ENCODE results near the gene CMTM4. TPM values are rescaled to one million over a fixed set of nuclear protein-coding genes. Genes with fewer than 3 reads are reported as not detected.

Gene CMTM4
- total RNA-seq, 2 experiments from 2014 or later = 1.1 to 1.2 TPM

DNA sequence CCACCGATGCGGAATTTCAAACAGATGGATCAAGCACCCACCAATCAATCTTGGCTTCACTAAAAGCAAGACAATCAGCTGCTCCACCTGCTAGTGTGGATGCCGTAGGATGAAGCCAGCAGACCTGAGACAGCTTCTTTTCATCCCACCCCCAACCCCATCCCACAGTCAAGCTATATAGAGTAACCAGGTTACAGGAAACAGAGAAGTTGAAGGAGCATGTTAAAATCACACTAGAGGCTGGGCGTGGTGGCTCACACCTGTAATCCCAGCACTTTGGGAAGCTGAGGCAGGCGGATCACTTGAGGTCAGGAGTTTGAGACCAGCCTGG is 37.7 kb downstream of the CMTM4 start:
- DNase-seq = no peak
- H3K4me1 Mint-ChIP-seq = peaks cover 3% of the 10 kb centered on the region
- H3K27ac Mint-ChIP-seq = no peak overlapping the region
- H3K36me3 Mint-ChIP-seq = no peaks in the 10 kb centered on the region
- H3K9me3 Mint-ChIP-seq (ENCODE audit: low read depth) = no peaks in the 10 kb centered on the region
- no peak overlapping the region for H3K4me3 Mint-ChIP-seq
- peaks cover 8% of the 10 kb centered on the region for H3K27me3 Mint-ChIP-seq
- CTCF ChIA-PET = interaction anchor here (1.5 to 2.1 kb wide), 2 partner anchors 8 to 50 kb away, joined by 3 to 5 read pairs; no protein-coding TSS in a partner anchor
- no peak for ATAC-seq

DNA sequence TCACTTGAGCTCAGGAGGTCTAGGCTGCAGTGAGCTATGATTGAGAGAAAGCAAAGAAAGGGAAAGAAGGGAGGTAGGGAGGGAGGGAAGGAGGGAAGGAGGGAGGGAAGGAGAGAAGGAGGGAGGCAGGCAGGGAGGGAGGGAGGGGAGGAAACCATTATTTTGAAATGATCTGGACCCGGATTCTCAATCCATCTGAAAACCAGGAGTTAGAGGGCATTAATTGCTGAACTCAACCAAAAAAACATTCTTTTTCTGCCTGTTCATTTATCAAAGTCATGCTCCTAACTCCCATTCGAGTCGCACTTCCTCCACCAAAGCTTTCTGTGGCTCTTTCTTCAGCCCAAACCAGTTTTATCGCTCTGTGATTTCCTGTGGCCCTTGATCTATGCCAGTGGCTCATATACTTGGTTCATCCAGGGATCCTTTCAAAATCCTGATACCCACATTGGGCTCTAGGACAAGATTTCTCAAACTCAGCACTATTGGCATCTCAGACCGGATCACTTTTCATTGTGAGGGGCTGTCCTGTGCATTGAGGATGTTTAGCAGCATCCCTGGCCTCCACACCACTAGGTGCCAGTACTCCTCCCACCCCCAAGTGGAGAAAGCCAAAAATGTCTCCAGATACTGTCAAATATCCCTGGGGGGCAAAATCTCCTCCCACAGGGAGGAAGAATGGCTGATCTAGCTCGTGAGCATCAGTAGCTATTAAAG is 38.2 kb downstream of the CMTM4 start:
- DNase-seq (no peak), ATAC-seq (no peak)
- H3K27ac Mint-ChIP-seq = no peak overlapping the region
- H3K4me3 Mint-ChIP-seq = no peak overlapping the region
- peaks cover 3% of the 10 kb centered on the region for H3K4me1 Mint-ChIP-seq
- peaks cover 8% of the 10 kb centered on the region for H3K27me3 Mint-ChIP-seq
- CTCF ChIA-PET = interaction anchor here (0.7 to 2.1 kb wide), 4 partner anchors 9 to 251 kb away, joined by 3 to 5 read pairs (median 3); no protein-coding TSS in a partner anchor
- no peaks in the 10 kb centered on the region for H3K9me3 Mint-ChIP-seq (ENCODE audit: low read depth)
- no peaks in the 10 kb centered on the region for H3K36me3 Mint-ChIP-seq

DNA sequence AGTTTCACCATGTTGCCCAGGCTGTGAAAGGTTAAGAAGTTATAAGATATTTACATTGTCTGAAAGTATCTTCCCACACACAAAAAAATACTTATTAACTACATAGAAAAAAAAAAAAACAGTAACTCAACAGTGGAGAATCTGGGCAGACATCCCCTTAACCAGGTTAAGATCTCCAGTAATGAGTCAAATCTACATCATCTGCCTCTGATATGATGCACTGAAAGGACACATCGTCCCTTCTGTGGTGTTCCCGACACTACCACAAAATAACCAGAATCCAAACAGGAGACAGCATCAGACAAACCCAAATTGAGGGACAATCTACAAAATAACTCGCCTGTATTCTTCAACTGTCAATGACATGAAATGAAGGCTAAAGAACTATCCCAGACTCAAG is 40.0 kb downstream of the CMTM4 start:
- no peaks in the 10 kb centered on the region for H3K9me3 Mint-ChIP-seq (ENCODE audit: low read depth)
- H3K4me3 Mint-ChIP-seq = no peak overlapping the region
- H3K4me1 Mint-ChIP-seq = peaks cover 11% of the 10 kb centered on the region
- DNase-seq = no peak
- peaks cover 8% of the 10 kb centered on the region for H3K27me3 Mint-ChIP-seq
- CTCF ChIA-PET = interaction anchor here (0.8 to 2.1 kb wide), 2 partner anchors 10 to 86 kb away, joined by 3 to 5 read pairs; no protein-coding TSS in a partner anchor
- no peak for ATAC-seq
- H3K27ac Mint-ChIP-seq = no peak overlapping the region
- no peaks in the 10 kb centered on the region for H3K36me3 Mint-ChIP-seq

DNA sequence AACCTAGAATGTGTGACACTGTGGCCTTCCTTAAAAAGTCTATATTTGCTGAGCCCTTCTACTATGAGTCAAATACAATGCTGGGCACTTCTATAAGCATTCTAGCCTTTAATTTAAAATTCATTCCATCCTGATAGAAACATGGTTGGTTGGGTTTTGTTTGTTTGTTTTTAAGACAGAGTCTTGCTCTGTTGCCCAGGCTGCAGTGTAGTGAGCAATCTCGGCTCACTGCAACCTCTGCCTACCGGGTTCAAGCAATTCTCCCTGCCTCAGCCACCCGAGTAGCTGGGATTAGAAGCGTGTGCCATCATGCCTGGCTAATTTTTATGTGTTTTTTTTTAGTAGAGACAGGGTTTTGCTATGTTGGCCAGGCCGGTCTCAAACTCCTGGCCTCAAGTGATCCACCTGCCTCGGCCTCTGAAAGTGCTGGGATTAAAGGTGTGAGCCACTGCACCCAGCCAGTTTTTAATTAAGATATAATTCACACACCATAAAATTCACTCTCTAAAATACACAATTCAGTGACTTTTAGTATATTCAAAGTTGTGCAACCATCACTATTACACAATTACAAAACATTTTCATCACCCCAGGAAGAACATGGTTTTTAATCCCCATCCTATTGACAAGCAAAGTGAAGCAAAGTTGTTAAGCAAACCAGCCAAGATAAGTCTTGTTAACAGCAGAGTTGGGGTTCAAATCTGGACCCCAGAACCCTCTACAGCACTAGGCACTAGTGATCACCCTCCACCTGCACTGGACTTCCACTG is 42.8 kb downstream of the CMTM4 start:
- H3K27ac Mint-ChIP-seq = no peak overlapping the region
- DNase-seq (no peak), ATAC-seq (no peak)
- no peaks in the 10 kb centered on the region for H3K9me3 Mint-ChIP-seq (ENCODE audit: low read depth)
- H3K36me3 Mint-ChIP-seq = no peaks in the 10 kb centered on the region
- H3K27me3 Mint-ChIP-seq = peaks cover 6% of the 10 kb centered on the region
- CTCF ChIA-PET = interaction anchor here (0.8 to 1.4 kb wide), 3 partner anchors 9 to 45 kb away, joined by 3 to 7 read pairs (median 3); no protein-coding TSS in a partner anchor
- no peak overlapping the region for H3K4me3 Mint-ChIP-seq
- H3K4me1 Mint-ChIP-seq = peaks cover 20% of the 10 kb centered on the region

DNA sequence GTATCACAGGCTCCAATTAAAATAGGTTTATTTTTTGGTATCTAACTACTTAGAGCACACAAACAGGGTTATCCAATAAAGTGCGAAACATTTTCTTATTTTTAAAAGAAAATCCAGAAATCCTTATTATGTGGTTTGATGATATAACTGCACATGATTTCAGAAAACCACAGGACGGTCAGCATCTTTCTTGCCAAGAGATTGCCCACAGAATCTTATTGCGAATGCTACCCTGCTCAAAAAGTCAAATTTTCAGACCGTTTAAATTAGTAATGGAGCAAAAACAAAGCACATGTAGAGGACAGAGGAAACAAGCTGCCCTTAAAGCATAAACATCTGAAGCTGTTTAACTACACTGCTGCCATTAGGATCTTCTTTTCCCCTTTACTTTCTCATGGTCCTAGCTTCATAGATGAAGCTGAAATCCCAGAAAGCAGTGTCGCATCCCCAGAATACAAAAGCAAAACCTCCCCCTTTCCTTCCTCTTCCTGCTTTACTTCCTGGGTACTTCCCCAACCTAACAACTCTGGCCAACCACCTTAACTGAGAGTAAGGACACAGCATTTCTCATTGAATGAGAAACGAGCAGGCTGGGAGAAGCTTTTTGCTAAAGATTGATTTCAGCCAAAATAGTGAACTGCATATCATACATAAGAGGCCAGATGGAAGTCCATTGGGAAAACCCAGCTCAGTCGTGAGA is 43.7 kb downstream of the CMTM4 start:
- CTCF ChIA-PET = interaction anchor here (0.7 to 1.1 kb wide), 4 partner anchors 10 to 178 kb away, joined by 3 to 8 read pairs (median 3); partner anchors contain the start of gene NAE1
- H3K4me1 Mint-ChIP-seq = peaks cover 18% of the 10 kb centered on the region
- no peaks in the 10 kb centered on the region for H3K9me3 Mint-ChIP-seq (ENCODE audit: low read depth)
- DNase-seq (no peak), ATAC-seq (no peak)
- peaks cover 6% of the 10 kb centered on the region for H3K27me3 Mint-ChIP-seq
- no peak overlapping the region for H3K4me3 Mint-ChIP-seq
- H3K36me3 Mint-ChIP-seq = no peaks in the 10 kb centered on the region
- no peak overlapping the region for H3K27ac Mint-ChIP-seq

DNA sequence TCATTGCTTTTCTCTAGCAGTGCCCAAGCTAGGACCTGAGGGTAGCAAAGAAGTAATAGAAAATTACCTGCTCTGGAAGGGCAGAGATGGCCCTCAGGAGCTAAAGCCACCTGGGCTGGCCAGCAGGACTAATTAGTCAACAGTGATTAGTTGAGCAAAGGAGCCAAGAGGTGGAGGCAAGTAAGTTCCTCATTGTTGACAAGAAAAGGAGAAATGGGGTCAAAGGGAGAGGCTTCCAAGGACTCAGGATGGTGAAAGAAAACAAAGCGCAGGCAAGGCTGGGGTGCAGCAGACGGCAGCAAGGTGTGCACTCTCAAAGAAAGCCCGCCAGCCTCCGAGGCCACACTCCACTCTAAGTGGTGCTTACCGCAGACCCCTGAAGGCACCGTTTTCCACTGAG is 44.6 kb downstream of the CMTM4 start:
- Mint-ChIP-seq H3K36me3 (no peaks in the 10 kb centered on the region), H3K27me3 (peaks cover 4% of the 10 kb centered on the region), H3K4me1 (peaks cover 18% of the 10 kb centered on the region), H3K4me3 (no peak overlapping the region), H3K9me3 (ENCODE audit: low read depth) (no peaks in the 10 kb centered on the region), H3K27ac (no peak overlapping the region)
- DNase-seq (no peak), ATAC-seq (no peak)
- CTCF ChIA-PET = interaction anchor here (0.6 to 2.5 kb wide), 29 partner anchors 9 to 245 kb away, joined by 3 to 28 read pairs (median 8); partner anchors contain the start of genes DYNC1LI2 and NAE1

DNA sequence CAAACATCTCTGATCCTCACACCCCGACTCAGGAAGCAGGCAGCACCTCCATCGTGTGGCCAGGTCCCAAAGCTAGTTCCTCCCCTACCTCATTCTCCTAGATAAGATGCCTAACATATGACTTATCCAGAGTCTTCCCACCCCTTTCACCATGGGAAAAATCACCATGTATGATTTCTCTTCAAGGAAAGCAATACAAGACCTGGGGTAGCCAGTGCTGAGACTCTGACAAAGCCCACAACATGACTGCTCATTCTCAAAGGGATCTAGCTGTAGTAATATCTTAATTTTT is 45.1 kb downstream of the CMTM4 start:
- DNase-seq (no peak), ATAC-seq (no peak)
- H3K9me3 Mint-ChIP-seq (ENCODE audit: low read depth) = no peaks in the 10 kb centered on the region
- peaks cover under 1% of the 10 kb centered on the region for H3K27me3 Mint-ChIP-seq
- H3K27ac Mint-ChIP-seq = no peak overlapping the region
- no peak overlapping the region for H3K4me3 Mint-ChIP-seq
- no peaks in the 10 kb centered on the region for H3K36me3 Mint-ChIP-seq
- CTCF ChIA-PET = interaction anchor here (0.6 to 2.5 kb wide), 51 partner anchors 9 to 300 kb away, joined by 3 to 28 read pairs (median 5); partner anchors contain the start of genes DYNC1LI2 and NAE1
- peaks cover 18% of the 10 kb centered on the region for H3K4me1 Mint-ChIP-seq

DNA sequence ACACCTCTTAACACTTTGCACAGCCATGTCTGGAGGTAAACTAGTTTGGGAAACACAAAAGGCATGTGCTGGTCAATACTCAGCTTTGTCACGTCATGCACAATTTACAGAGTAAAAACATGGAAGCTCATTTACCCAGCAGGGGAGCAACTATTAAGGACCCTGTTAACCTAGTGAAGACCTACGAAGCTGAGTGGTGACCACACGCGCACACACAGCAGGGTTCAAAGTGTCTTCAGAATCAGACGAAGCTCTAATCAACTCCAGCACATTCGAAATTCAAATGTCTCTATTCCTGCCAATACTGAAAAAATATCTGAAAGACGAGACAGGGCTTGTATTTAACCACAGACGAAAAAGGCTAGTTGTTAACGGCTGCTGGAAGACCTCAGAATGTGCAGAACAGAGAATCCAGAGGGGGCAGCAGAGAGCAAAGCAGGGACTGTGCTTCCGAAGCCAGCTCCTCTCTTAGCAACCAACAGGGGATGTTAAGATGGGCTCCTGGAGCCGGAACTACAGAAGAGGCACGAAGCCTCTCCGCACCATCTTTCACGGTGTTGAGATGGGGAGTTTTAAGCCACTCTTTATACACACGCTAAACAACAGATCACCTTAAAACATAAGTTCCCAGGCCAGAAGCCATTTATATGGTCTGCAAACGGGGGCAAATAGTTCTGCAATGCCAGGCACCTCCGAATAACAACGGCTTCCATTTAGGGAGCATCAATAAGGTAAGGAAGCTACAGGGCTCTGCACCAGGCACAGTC is 45.7 kb downstream of the CMTM4 start:
- Mint-ChIP-seq H3K9me3 (ENCODE audit: low read depth) (no peaks in the 10 kb centered on the region), H3K27ac (peak overlapping the region; percentile 7), H3K36me3 (no peaks in the 10 kb centered on the region), H3K4me3 (peak overlapping the region; percentile 43), H3K27me3 (no peaks in the 10 kb centered on the region), H3K4me1 (peaks cover 18% of the 10 kb centered on the region)
- peak; percentile 100 for ATAC-seq
- peak; percentile 91 for DNase-seq
- CTCF ChIA-PET = interaction anchor here (0.6 to 2.5 kb wide), 58 partner anchors 10 to 299 kb away, joined by 3 to 28 read pairs (median 4); partner anchors contain the start of genes DYNC1LI2 and NAE1

DNA sequence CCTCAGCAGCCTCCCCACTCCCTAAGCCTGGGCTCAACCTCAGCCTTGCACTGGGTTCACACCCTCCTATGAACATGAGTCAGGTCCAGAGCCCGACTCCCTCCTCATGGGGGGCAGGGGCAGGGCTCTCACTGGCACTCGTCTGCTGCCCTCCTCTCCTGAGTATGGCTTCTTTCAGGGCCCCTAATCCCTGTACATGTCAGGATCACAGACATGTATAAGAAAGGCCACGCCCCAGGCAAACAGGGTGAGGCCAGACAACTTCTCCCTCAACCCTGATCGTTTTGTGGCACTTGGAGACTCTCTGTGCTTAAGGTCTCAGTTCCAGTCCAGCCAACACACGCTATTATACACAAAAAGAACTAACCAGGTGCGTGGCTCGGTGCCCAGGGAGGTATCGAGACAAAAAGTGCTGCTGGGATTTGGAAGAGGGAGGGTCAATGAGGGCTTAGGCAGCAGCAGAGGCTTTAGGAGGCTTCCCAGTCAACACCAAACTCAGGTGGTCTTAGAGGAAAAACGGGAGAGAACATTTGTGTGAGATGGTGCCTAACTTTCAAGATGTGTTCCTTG is 46.8 kb downstream of the CMTM4 start:
- peaks cover 18% of the 10 kb centered on the region for H3K4me1 Mint-ChIP-seq
- CTCF ChIA-PET = interaction anchor here (0.9 to 2.5 kb wide), 11 partner anchors 9 to 292 kb away, joined by 3 to 28 read pairs (median 5); no protein-coding TSS in a partner anchor

DNA sequence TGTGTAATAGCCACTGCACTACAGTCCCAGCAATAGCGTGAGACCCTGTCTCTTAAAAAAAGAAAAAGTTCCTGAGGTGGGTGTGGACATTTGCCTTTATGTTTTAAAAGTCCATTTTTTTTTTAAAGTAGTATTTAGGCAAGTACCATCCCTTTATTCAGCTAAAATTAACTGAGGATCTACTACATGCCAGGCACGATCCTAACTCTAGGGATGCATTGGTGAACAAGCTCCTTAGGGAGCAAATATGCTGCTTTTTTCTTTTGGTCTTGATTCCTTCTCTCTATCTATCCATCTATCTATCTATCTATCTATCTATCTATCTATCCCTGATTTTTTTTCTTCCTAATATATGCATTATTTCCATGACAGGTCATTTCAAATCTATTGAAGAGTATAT is 47.4 kb downstream of the CMTM4 start:
- H3K9me3 Mint-ChIP-seq (ENCODE audit: low read depth) = no peaks in the 10 kb centered on the region
- CTCF ChIA-PET = interaction anchor here (0.9 to 1.1 kb wide), 2 partner anchors 12 to 40 kb away, joined by 3 read pairs; no protein-coding TSS in a partner anchor
- no peaks in the 10 kb centered on the region for H3K27me3 Mint-ChIP-seq
- DNase-seq = no peak
- no peak overlapping the region for H3K4me3 Mint-ChIP-seq
- no peak for ATAC-seq
- peaks cover 18% of the 10 kb centered on the region for H3K4me1 Mint-ChIP-seq
- no peak overlapping the region for H3K27ac Mint-ChIP-seq
- no peaks in the 10 kb centered on the region for H3K36me3 Mint-ChIP-seq

More for the DNA sequence above, 46.8 kb downstream of the CMTM4 start:
- Mint-ChIP-seq H3K36me3 (no peaks in the 10 kb centered on the region), H3K27me3 (no peaks in the 10 kb centered on the region), H3K27ac (no peak overlapping the region), H3K9me3 (ENCODE audit: low read depth) (no peaks in the 10 kb centered on the region), H3K4me3 (no peak overlapping the region)
- ATAC-seq = no peak
- no peak for DNase-seq

DNA sequence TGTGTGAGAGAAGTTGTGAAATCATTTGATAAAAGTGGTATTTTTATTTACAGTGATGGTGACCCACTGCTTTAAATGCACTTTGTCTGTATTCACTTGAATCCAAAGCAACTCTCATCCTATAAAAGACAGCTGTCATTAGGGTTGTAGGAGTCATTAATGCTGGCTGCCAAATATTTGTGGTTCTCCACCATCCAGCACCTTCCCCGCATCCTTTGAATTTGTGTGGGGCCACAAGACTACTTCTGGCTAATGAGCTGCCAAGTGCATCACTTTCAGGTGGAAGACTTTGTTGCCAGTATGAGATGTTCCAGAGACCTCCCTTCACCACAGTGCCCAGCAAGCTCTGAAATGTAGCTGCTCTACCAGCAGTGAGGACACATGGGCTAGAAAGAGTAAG is 48.7 kb downstream of the CMTM4 start:
- Mint-ChIP-seq H3K4me1 (peaks cover 14% of the 10 kb centered on the region), H3K36me3 (no peaks in the 10 kb centered on the region), H3K27me3 (no peaks in the 10 kb centered on the region), H3K27ac (no peak overlapping the region), H3K4me3 (no peak overlapping the region), H3K9me3 (ENCODE audit: low read depth) (no peaks in the 10 kb centered on the region)
- no peak for ATAC-seq
- CTCF ChIA-PET = interaction anchor here (0.7 to 1.2 kb wide), 2 partner anchors 39 to 83 kb away, joined by 3 read pairs; no protein-coding TSS in a partner anchor
- DNase-seq = no peak

DNA sequence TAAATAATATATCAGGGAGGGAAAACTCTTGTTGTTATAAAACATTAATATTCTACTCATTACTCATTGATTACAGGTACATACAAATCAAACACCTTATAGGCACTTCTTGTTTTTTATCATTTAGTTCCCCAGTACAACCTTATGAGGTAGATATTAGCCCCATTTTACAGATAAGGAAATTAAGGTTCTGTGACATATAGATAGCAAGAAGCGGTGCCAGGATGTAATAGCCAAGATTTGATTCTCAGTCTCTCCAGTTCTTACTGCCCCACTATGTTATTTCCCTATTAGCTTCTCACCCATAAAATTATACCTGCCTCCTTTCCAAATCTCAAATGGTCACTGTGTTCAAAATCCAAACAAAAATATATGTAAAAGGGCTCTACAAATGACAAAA is 55.2 kb downstream of the CMTM4 start:
- DNase-seq (no peak), ATAC-seq (no peak)
- Mint-ChIP-seq H3K36me3 (no peaks in the 10 kb centered on the region), H3K9me3 (ENCODE audit: low read depth) (no peaks in the 10 kb centered on the region), H3K4me3 (no peak overlapping the region), H3K27me3 (peaks cover 13% of the 10 kb centered on the region), H3K4me1 (no peaks in the 10 kb centered on the region), H3K27ac (no peak overlapping the region)
- CTCF ChIA-PET = interaction anchor here (5.9 kb wide), 1 partner anchor 10 kb away, joined by 28 read pairs; no protein-coding TSS in a partner anchor

All from activated CD8-positive, alpha-beta memory T cell treated with anti-CD3 and anti-CD28 coated beads, Interleukin-2, amount 10 ng/mL, durations not matched to agents 7 days and 5 days (primary cell).